NCI-H128 (cell line): ENCODE data around the gene CDKN2B.

ENCODE experiments used
- DNase-seq: peaks from one replicate; lab custom pipeline; 2025; ENCODE audit not compliant: unreplicated experiment; lab: John Stamatoyannopoulos, UW

The CDKN2B gene

DNA sequence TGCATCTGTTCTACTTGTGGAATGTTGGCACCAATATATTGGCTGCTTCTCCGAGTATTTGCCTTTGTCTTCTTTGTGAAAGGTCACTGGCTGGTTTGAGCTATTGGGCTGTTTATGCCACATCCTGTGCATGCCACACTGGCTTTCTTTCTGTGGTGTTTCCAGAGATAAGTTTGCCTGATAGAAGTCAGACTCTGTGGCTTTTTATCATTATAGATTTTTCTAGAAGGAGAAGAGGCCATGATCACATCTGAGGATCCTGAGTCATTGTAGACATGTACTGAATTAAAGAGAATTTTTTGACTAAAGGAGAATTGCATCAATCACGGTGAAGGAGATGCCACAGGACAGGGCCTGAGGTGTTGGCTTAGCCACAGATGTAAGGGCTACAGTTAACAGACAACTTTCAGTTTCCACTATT is 26.5 kb upstream of the CDKN2B start:
- DNase-seq, result no peak

DNA sequence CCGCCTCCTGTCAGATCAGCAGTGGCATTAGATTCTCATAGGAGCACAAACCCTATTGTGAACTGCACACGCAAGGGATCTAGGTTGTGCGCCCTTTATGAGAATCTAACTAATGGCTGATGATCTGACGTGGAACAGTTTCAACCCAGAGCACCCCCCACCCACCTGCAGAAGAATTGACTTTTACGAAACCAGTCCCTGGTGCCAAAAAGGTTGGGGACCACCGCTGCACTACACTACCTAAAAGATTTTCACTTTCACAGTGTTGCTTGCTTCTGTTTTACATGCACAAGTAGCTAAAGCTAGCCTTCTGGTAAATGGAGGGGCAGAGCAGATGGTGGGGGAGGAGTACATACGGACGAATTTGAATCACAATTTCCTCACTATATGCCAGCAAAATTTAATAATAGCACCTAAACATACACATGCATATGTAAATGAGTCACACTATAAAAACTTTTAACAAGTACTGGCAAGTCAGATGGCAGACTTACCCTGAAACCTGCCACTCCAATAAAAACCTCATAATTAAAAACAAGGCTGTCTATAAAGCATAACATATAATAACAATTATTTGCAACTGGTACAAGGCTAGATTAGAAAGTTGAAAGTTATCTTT is 24.0 kb upstream of the CDKN2B start:
- DNase-seq, result no peak

DNA sequence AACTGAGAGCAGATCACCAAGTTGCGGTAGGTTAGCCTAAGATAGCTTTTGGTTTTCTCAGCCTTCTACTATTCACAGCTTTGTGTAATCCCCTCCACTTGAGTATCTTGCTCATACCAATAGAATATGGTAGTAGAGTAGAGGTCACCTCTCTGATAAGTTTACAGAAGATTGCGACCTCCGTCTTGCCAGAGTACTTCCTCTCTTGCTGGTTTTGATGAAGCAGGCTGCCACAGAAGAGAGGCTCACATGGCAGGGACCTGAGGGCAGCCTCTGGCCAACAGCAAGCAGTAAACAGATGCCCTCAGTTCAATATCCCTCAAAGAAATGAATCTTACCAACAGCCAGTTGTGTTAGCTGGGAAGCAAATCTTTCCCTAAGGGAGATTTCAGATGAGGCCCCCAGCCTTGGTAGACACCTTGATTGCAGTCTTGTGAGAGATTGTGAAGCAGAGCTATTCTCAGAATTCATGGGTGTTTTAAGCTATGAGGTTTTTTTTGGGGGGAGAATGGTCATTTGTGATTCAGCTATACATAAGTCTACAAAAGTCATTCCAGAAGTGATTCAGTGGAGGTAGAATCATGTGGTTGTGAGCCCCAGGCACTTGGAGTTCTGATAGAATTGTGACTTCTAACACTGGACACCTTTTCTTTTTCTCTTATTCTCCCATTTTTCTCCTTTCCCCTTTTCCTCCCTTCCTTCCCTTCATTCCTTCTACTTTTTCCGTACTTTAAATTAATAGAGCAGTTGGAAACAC is 22.7 kb upstream of the CDKN2B start:
- DNase-seq, result no peak

DNA sequence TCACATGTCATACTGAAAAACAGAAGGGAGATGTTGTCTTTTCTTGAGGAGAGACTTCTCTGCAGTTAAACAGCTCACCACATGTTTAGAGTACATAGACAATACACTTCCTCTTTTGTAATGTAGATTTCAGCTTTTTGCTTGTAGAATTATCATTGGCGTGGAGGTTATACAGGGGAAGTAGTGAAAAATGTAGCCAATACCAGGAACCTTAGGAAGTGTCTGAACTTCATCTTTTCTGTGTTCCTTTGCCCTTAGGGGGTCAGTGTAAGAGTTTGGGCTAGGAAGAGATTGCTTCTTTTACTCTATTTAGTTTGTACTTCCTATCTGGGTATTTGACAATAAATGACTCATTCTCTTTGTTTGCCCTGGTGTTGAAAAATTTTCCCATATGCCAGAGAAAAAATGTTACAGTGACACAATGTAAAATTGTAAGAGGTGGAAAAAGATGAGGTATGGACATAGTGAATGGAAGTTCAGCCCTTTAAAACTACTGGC is 21.0 kb upstream of the CDKN2B start:
- no peak for DNase-seq

DNA sequence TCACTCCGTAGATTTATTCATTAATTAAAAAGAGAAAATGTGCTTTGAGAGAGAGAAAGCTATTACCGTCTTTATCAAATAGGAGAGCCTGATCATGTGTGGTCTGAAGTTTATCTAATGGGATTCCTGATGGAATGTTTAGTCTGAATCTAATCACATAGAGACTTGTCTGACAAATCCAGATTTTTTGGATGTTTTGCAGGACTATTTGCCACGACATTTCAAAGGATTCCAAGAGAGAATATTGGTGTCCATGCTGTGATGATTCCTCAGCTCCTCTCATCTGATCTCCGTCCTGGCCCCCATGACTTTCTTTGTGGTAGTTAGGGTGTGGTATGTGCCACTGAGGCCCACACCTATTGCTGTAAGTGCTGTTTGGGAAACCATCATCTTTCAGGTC is 20.1 kb upstream of the CDKN2B start:
- no peak for DNase-seq

DNA sequence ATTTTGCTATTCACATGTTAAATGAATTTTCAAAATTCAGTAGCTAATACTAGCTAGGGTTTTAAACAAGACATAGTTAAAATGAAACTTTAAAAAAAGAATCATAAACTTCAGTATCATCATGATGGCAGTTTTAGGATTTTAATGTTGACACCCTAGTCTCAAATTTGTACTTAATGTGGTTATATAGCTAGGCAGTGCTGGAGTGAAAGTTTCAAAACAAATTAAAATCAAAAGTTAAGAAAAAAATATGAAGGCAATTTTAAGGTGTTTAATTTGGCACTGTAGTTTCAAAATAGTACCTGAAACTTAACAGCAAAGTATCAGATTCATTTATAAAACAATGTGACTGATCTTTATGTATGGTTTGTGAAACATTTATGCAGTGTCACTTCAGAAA is 19.3 kb upstream of the CDKN2B start:
- no peak for DNase-seq

DNA sequence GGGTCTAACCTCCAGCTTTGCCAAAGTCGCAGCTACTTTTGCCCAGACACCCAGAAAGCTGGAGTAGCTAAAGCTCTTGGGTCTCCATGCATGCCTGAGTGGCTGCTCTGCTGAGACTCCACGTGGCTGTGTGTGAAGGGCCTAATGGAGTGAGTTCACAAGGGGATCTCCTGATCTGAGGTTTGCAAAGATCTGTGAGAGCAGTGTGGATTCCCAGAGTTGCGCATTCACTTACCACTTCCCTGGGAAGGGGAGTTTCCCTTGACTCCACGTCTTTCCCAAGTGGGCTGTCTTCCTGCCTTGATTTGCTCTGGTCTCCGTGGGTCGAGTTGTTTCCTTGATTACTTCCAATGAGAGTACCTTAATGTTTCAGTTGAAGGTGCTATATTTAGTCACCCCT is 17.6 kb upstream of the CDKN2B start:
- no peak for DNase-seq

DNA sequence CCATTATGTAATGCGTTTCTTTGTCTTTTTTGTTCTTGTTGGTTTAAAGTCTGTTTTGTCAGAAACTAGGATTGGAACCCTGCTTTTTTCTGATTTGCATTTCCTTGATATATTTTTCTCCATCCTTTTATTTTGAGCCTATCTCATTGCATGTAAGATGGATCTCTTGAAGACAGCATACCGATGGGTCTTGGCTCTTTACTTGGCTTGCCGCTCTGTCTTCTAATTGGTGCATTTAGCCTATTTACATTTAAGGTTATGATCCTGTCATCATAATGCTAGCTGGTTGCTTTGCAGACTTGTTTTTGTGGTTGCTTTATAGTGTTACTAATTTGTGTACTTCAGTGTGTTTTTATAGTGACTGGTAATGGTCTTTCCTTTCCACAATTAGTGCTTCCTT is 13.3 kb upstream of the CDKN2B start:
- no peak for DNase-seq

DNA sequence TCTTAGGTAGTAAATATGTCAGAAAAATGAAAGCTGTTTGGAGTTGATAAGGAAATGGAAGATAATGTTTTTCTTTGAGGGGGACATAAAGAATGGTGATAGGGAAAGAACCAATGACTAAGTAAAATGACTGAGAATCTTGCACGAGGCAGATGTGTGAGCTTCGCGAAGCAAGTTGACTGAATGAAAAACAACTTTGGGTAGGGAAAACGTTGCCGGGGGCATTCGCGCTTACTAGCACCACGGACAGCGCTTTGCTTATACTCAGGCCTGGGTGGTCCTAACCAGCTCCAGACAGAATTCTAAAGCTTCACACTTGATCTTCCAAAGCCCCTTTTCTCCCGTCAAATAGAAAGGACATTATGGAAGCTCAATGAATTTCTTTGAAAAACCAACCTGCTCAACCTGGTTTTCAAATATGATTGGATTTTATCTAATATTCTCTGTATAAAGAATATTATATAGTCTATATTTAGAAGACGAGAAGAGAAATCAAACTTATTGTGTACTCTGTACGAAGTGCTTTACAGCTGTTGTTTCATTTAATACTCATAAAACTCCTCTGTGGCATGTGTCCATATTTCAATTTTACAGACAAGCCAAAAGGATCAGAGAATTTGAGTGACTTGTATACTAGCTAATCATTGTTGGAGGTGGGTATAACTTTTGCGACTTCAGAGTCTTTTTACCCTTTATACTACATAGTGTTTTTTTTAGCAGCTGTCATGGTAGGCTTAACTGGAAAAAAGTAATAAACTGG is 1.9 kb upstream of the CDKN2B start:
- DNase-seq, result no peak

DNA sequence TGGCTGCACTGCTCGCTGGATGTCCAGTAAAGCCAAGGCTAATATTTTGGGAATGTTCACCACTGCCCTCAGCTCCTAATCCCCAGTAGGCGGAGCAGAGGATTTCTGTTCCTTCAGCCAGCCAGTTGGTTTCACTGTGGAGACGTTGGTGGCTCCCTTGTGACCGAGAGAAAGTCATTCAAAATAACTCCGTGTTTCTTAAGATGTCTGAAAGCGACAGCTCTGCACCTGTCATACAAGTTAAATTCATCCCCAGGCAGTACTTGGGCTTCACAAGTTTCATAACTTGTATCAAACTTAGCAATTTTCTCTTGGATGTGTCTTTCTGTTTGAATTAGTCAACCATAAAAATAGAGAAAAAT is 382 bp upstream of the CDKN2B start:
- no peak for DNase-seq

DNA sequence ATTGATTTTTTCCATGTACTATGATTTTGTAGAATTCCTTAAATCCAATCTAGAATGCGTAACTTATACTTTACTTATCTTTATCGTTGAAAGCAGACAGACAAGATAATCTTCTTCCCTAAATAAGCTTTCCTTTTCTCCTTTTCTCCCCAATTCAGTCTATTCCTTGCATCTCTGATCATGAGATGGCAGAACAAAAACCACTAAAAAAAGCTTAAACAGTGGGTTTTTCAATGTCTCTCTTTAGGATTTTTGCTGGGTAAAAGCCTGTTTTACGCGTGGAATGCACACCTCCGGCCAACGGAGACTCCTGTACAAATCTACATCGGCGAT is 755 bp downstream of the CDKN2B start:
- no peak for DNase-seq

DNA sequence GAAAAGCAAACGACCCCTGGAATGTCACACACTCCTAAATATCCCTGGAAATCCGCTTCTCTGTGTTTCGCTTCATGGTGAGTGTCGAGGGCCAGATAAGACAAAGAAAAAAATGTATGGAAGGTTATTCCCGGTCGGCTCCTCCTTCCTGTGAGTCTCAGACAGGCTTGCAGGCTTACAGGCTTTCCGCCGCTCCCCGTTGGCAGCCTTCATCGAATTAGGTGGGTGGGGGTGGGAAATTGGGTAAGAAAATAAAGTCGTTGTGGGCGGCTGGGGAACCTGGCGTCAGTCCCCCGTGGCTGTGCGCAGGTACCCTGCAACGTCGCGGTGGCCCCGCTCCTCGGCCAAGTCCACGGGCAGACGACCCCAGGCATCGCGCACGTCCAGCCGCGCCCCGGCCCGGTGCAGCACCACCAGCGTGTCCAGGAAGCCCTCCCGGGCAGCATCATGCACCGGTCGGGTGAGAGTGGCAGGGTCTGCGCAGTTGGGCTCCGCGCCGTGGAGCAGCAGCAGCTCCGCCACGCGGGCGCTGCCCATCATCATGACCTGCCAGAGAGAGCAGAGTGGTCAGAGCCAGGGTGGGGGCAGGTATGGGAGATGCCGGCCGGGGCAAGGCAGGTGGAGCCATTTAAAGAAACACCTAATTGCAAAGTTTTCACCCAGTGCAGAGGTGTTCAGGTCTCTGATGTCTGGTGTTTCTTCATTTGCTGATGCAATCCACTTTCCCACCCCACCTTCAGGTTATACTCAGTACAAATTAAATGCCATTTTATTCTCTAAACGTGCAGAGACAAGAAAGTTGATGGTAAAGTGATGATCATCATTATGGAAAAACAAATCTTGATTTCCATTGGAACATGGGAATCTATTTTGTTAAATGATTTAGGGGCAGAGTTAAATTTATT is 3.2 kb downstream of the CDKN2B start:
- no peak for DNase-seq

DNA sequence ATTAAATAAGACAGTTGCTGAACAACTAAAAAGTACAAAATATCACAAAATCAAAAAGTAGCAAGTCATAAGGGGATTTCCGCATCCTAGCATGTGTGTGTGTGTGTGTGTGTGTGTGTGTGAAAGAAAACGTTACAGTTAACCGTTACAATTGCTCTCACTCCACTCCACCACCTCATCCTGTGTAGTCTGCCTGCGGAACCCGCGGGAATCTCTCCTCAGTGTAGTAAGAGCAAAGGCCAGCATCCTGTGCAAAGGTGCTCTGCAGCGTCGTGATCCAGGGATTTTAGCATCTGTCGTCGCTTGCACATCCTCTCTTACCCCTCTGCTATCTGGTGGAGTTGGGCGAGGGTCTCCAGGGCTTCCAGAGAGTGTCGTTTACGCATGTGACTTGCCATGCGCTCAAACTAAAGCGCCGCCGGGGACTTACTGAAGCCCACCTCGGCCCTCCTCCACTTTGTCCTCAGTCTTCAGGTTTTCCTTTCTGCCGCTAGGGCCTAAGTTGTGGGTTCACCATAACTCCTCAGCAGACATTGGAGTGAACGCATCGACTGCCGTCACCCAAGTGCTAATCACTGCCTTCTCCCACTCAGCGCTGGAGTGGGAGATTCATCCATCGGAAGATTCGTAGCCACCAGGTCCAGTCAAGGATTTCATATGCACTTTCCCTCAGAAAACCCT is 3.9 kb downstream of the CDKN2B start:
- no peak for DNase-seq

DNA sequence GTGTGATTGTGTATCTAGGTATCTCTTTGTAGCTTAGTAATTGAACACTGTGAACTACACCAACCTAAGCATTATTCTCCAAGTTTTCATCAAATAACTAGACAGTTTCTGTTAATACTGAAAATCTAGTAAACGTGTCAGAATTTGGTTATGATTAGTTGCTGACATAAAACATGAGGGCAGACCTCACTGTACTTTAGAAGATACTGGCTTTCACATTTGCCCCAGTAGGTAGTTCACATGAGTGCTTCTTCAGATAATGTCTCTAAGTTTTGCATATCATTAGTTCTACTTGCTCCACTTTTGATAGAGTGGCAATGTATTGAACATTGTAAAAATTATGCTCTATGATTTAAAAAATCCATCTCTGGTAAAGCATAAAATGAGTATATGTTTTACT is 7.1 kb downstream of the CDKN2B start:
- no peak for DNase-seq

DNA sequence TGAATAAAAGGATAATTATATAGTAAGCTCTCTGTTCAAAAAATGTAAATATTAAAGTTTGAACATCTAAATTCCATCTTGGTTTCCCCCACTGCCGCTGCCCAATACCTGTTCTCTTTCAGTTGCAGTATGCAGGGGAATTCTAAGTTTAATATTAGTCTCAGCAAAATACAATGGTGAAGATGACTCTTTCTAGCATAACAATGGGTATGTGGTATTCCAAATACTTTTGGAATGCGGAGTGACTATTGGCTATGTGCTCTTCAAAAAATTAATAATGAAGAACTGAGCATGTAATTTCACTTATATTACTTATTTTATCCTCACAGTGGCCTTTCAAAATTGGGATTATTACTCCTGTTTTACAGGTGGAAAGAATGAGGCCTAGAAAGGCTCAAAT is 11.1 kb downstream of the CDKN2B start:
- DNase-seq, result no peak

DNA sequence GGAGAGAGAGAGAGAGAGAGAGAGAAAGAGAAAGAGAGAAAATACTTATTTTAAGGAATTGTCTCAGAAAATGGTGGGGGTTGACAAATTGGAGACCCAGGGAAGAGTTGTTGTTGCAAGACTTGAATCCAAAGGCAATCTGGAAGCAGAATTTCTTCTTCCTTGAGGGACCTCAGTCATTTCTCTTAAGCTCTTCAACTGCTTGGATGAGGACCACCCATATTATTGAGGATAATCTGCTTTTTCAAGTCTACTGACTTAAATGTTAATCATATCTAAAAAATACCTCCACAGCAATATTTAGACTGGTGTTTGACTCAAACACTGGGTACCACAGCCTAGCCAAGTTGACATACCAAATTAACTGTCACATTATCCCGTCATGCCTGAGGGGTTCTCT is 11.6 kb downstream of the CDKN2B start:
- no peak for DNase-seq

DNA sequence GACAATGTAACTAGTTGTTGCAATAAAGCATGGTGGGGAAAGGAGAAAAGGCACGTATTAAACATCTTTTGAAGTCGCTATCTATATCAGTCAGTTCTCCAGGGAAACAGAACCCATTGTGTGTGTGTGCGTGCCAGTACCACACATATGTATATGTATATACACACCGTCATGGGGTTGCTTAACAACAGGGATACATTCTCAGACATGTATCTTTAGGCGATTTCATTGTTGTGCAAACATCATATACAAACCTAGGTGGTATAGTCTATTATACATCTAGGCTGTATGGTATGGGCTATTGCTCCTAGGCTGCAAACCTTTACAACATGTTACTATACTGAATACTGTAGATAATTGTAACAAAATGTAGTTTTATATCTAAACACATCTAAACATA is 12.2 kb downstream of the CDKN2B start:
- no peak for DNase-seq

DNA sequence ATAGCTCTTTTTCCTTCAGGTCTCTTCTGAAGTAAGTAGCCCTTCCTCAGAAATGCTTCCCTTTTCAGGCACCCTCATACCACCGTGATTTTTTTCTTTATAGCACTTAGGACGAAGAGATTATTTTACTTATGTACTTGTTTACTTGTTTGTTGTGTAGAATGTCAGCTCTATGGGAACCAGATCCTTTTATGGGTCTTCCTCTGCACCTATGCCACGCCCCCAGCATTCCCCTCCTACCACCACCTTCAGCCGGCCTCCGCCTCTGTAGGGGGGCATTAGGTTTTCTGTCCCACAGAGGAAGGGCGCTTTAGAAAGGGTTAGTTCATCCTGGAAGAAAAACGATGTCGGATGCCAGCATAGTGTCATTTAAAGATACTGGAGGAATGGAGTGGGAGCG is 12.7 kb downstream of the CDKN2B start:
- no peak for DNase-seq

DNA sequence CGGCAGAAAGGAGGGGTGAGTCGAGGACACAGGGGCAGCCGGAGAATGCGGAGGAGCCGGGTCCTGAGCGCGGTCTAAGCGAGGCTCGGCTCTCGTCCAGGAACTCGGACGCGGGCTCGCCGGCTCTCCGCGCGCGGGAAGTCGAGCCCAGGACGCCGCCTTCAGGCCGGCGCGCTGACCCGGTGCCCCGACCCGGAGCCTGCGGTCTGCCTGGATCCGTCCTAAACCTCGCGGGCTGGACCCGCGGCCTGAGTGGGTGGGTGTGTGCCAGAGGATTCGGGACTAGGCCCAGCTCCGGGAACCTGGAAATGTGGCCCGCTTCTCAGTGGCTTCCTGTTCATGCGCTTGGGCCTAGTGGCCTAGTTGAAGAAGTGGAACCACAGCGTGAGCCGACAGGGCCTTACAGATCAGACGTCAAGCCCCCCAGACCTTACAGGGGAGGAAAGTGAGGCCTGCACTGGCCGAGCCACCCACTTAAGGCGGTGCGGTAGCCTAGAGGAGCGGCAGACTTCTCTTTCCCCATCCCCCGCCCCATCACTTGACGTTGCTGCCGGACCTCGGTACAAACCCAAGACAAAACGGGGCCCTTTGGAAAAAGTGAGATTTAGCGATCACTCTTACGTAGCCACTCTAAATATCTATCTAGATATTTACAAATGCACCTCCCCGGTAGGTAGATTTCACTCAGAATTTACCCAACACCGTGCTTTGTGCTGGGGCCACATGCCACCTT is 13.3 kb downstream of the CDKN2B start:
- DNase-seq, result no peak
